Natural killer cell (primary cell): ENCODE data around the gene PRDM8. TPM values are rescaled to one million over a fixed set of nuclear protein-coding genes. Genes with fewer than 3 reads are reported as not detected.
A peak's percentile ranks its signal among the peaks of the same experiment; 100 is the strongest.

Source experiments
- ATAC-seq, 3 donors: fragments of 150-1000 bp in 2 of 3; fragments of 200-7000 bp in 1 of 3; cut with Tn5 transposase; 1 replicate in 1 of 3; 2 replicates in 2 of 3; pipeline ENCODE4 v1.10.0; 2021; ENCODE audit warnings: mild to moderate bottlenecking in 2 of 3, moderate library complexity in 2 of 3
- DNase-seq, 2 donors: peaks; one replicate each; pipeline versions ENCODE4 v3.0.0 to v3.0.0-alpha.2; 2013 to 2021; ENCODE audit warnings: mixed read lengths in 1 of 2
- H3K27ac ChIP-seq: one replicate; pipeline ENCODE4 v1.5.1; 2013; ENCODE audit warnings: mild to moderate bottlenecking, low read length
- H3K27me3 ChIP-seq: one replicate; pipeline ENCODE4 v1.6.1; 2013; ENCODE audit warnings: low read length; ENCODE audit not compliant: control insufficient read depth, insufficient read depth
- H3K36me3 ChIP-seq: one replicate; pipeline ENCODE4 v1.6.1; 2013; ENCODE audit warnings: low read length; ENCODE audit not compliant: control insufficient read depth, insufficient read depth
- H3K4me1 ChIP-seq: one replicate; pipeline ENCODE4 v1.6.1; 2013; ENCODE audit warnings: low read length; ENCODE audit not compliant: control insufficient read depth, insufficient read depth
- H3K4me3 ChIP-seq: one replicate; pipeline ENCODE4 v1.5.1; 2013; ENCODE audit warnings: low read length
- H3K9me3 ChIP-seq: one replicate; pipeline ENCODE4 v1.6.1; 2013; ENCODE audit warnings: low read length; ENCODE audit not compliant: control insufficient read depth, insufficient read depth
- H3K27ac Mint-ChIP-seq, 2 donors: one replicate each; pipeline ENCODE4 v1.8.0; 2022; ENCODE audit warnings: mild to moderate bottlenecking in 2 of 2, mixed read lengths in 2 of 2, moderate library complexity in 1 of 2
- H3K27me3 Mint-ChIP-seq, 2 donors: one replicate each; pipeline ENCODE4 v1.8.0; 2022; ENCODE audit warnings: low read depth in 2 of 2, mixed read lengths in 2 of 2
- H3K36me3 Mint-ChIP-seq: one replicate; pipeline ENCODE4 v1.8.0; 2022; ENCODE audit warnings: mixed read lengths
- H3K4me1 Mint-ChIP-seq, 2 donors: one replicate each; pipeline ENCODE4 v1.8.0; 2022; ENCODE audit warnings: mixed read lengths in 2 of 2
- H3K4me3 Mint-ChIP-seq: one replicate; pipeline ENCODE4 v1.8.0; 2022; ENCODE audit warnings: mild to moderate bottlenecking, moderate library complexity, mixed read lengths
- H3K9me3 Mint-ChIP-seq, 2 donors: one replicate each; pipeline ENCODE4 v1.8.0; 2022; ENCODE audit warnings: mixed read lengths in 2 of 2
- CTCF ChIP-seq: fragments of 200-600 bp; IDR thresholded peaks from one replicate; pipeline ENCODE4 v1.8.0; 2022; ENCODE audit warnings: antibody characterized with exemption
- WGBS: methylation state at CpG from one replicate; pipeline ENCODE4 v1.1.7; 2013; ENCODE audit warnings: missing lambda C conversion rate; ENCODE audit not compliant: insufficient coverage; 5-methylcytosine and 5-hydroxymethylcytosine counted together
- intact Hi-C: fragments of 100-400 bp; cut with micrococcal nuclease; formaldehyde crosslinking; loops from one replicate; pipeline ENCODE4 v1.14.2; 2022
- total RNA-seq, 4 donors: library from RNA; stranded (reverse); fragments of 120-200 nt in 1 of 4; gene quantifications; one replicate each; pipeline versions ENCODE4 v1.2.3 to v1.2.4, GENCODE V29; 2013 to 2022

Gene PRDM8
- total RNA-seq, 3 donors from 2014 or later (not counting 1 experiment from before 2014, with no cell fraction given) = 5.8 to 6.2 (median 6.0) TPM

GRCh38 chr4:80206111-80206510 lies 8.8 kb downstream of the PRDM8 start:
- no peaks in the 10 kb centered on the region for H3K36me3 ChIP-seq
- Mint-ChIP-seq H3K9me3 (no peaks in the 10 kb centered on the region), H3K4me3 (no peak overlapping the region), H3K36me3 (no peaks in the 10 kb centered on the region), H3K27ac (no peak overlapping the region), H3K27me3 (peaks cover 16 to 22% of the 10 kb centered on the region in 2 donors), H3K4me1 (peaks cover 15 to 26% of the 10 kb centered on the region in 2 donors)
- no peaks in the 10 kb centered on the region for H3K27me3 ChIP-seq
- WGBS = 97% methylated on average over 9 of the region's 9 CpGs
- no peak for ATAC-seq
- DNase-seq = no peak
- H3K4me1 ChIP-seq = peaks cover 15% of the 10 kb centered on the region
- H3K9me3 ChIP-seq = no peaks in the 10 kb centered on the region
- intact Hi-C loops = no loop called here
- H3K27ac ChIP-seq = no peak overlapping the region
- H3K4me3 ChIP-seq = no peak overlapping the region
- no peak for TF ChIP-seq CTCF

- DNase-seq (no peak), ATAC-seq (no peak)
- peaks cover 10 to 21% of the 10 kb centered on the region in 2 donors for H3K4me1 Mint-ChIP-seq
- H3K27ac Mint-ChIP-seq = no peak overlapping the region
- H3K9me3 ChIP-seq = no peaks in the 10 kb centered on the region
- no peak overlapping the region for H3K4me3 Mint-ChIP-seq
- no peaks in the 10 kb centered on the region for H3K27me3 ChIP-seq
- H3K27me3 Mint-ChIP-seq = peaks cover 20 to 21% of the 10 kb centered on the region in 2 donors
- H3K27ac ChIP-seq = no peak overlapping the region
- H3K9me3 Mint-ChIP-seq = no peaks in the 10 kb centered on the region
- no peak for TF ChIP-seq CTCF
- no peaks in the 10 kb centered on the region for H3K36me3 ChIP-seq
- no peak overlapping the region for H3K4me3 ChIP-seq
- H3K4me1 ChIP-seq = peaks cover 11% of the 10 kb centered on the region
- no peaks in the 10 kb centered on the region for H3K36me3 Mint-ChIP-seq
- 82% methylated on average over 29 of the region's 29 CpGs for WGBS
- intact Hi-C loops = no loop called here
These were observed 9.3 kb downstream of the PRDM8 start for GRCh38 chr4:80206521-80207171.

- Histone ChIP-seq H3K9me3 (no peaks in the 10 kb centered on the region), H3K36me3 (no peaks in the 10 kb centered on the region), H3K27ac (no peak overlapping the region), H3K27me3 (no peaks in the 10 kb centered on the region), H3K4me1 (peaks cover 6% of the 10 kb centered on the region), H3K4me3 (no peak overlapping the region)
- H3K4me3 Mint-ChIP-seq = no peak overlapping the region
- H3K9me3 Mint-ChIP-seq = no peaks in the 10 kb centered on the region
- peaks cover 8 to 15% of the 10 kb centered on the region in 2 donors for H3K4me1 Mint-ChIP-seq
- no peak for TF ChIP-seq CTCF
- no peak overlapping the region for H3K27ac Mint-ChIP-seq
- DNase-seq (no peak), ATAC-seq (no peak)
- H3K27me3 Mint-ChIP-seq = peaks cover 20% of the 10 kb centered on the region in 2 donors
- 52% methylated on average over 27 of the region's 27 CpGs for WGBS
- no peaks in the 10 kb centered on the region for H3K36me3 Mint-ChIP-seq
- intact Hi-C loops = no loop called here
These were observed 9.9 kb downstream of the PRDM8 start for GRCh38 chr4:80207172-80207583.

- Mint-ChIP-seq H3K9me3 (no peaks in the 10 kb centered on the region), H3K36me3 (no peaks in the 10 kb centered on the region), H3K4me1 (peaks cover 8 to 13% of the 10 kb centered on the region in 2 donors), H3K27me3 (peaks cover 20% of the 10 kb centered on the region in 2 donors), H3K4me3 (no peak overlapping the region), H3K27ac (peak overlapping the region in 1 of 2 donors; percentile 45)
- no peak overlapping the region for H3K4me3 ChIP-seq
- DNase-seq (no peak), ATAC-seq (peak in 1 of 3 donors; percentile 6)
- peaks cover 6% of the 10 kb centered on the region for H3K4me1 ChIP-seq
- WGBS = 79% methylated on average over 10 of the region's 10 CpGs
- H3K36me3 ChIP-seq = no peaks in the 10 kb centered on the region
- H3K27me3 ChIP-seq = no peaks in the 10 kb centered on the region
- no peaks in the 10 kb centered on the region for H3K9me3 ChIP-seq
- no peak overlapping the region for H3K27ac ChIP-seq
- intact Hi-C loops = no loop called here
- no peak for TF ChIP-seq CTCF
These were observed 10.4 kb downstream of the PRDM8 start for GRCh38 chr4:80207664-80208063.
